ENCODE data around the gene DPH7. TPM values are rescaled to one million over a fixed set of nuclear protein-coding genes. Genes with fewer than 3 reads are reported as not detected.

DPH7 gene
- total and polyA plus RNA-seq, 2 experiments from 2014 or later: 28.3 to 36.9 TPM

GRCh38 chr9:137575364-137575715 lies 3.4 kb downstream of the DPH7 start:
- no peak overlapping the region for H3K27ac ChIP-seq
- peaks cover 35% of the 10 kb centered on the region for H3K79me2 ChIP-seq
- DNase-seq (ENCODE audit: low spot score): no peak
- TF ChIP-seq EZH2phosphoT487 (IDR thresholded peaks at IDR 0.05; ENCODE audit: low read depth, severe bottlenecking, unreplicated experiment) (no peak), EZH2 (IDR thresholded peaks at IDR 0.05; ENCODE audit: borderline replicate concordance) (no peak), CTCF (IDR thresholded peaks at IDR 0.05; ENCODE audit: poor library complexity) (no peak)
- no peaks in the 10 kb centered on the region for H3K36me3 ChIP-seq (replicated peaks; ENCODE audit: insufficient read depth, low read depth)
- H4K20me1 ChIP-seq (ENCODE audit: insufficient read depth, poor library complexity, severe bottlenecking): no peaks in the 10 kb centered on the region
- no peaks in the 10 kb centered on the region for H3K9me3 ChIP-seq (ENCODE audit: low read depth)
- H3K4me2 ChIP-seq: no peak overlapping the region
- H2AFZ ChIP-seq: no peak overlapping the region
- no peak overlapping the region for H3K4me3 ChIP-seq
- H3K4me1 ChIP-seq (ENCODE audit: insufficient read depth): peaks cover 15% of the 10 kb centered on the region
- no peaks in the 10 kb centered on the region for H3K27me3 ChIP-seq
- WGBS (ENCODE audit: low lambda C conversion rate, missing lambda C conversion rate): 92% methylated on average over 9 of the region's 9 CpGs
- H3K9me2 ChIP-seq (replicated peaks; ENCODE audit: insufficient read depth): no peaks in the 10 kb centered on the region

GRCh38 chr9:137574192-137574591 lies 4.5 kb downstream of the DPH7 start:
- 96% methylated on average over 10 of the region's 10 CpGs for WGBS (ENCODE audit: low lambda C conversion rate, missing lambda C conversion rate)
- Histone ChIP-seq H3K27me3 (no peaks in the 10 kb centered on the region), H3K27ac (no peak overlapping the region), H3K4me3 (no peak overlapping the region), H3K36me3 (replicated peaks; ENCODE audit: insufficient read depth, low read depth) (no peaks in the 10 kb centered on the region), H2AFZ (no peak overlapping the region), H3K4me1 (ENCODE audit: insufficient read depth) (peaks cover 13% of the 10 kb centered on the region), H3K4me2 (no peak overlapping the region), H3K9me3 (ENCODE audit: low read depth) (no peaks in the 10 kb centered on the region), H4K20me1 (ENCODE audit: insufficient read depth, poor library complexity, severe bottlenecking) (no peaks in the 10 kb centered on the region), H3K9me2 (replicated peaks; ENCODE audit: insufficient read depth) (no peaks in the 10 kb centered on the region), H3K79me2 (peaks cover 35% of the 10 kb centered on the region)
- TF ChIP-seq CTCF (IDR thresholded peaks at IDR 0.05; ENCODE audit: poor library complexity) (no peak), EZH2 (IDR thresholded peaks at IDR 0.05; ENCODE audit: borderline replicate concordance) (no peak), EZH2phosphoT487 (IDR thresholded peaks at IDR 0.05; ENCODE audit: low read depth, severe bottlenecking, unreplicated experiment) (no peak)
- no peak for DNase-seq (ENCODE audit: low spot score)

GRCh38 chr9:137570566-137570965 lies 8.2 kb downstream of the DPH7 start:
- Histone ChIP-seq H3K4me1 (ENCODE audit: insufficient read depth) (no peaks in the 10 kb centered on the region), H3K36me3 (replicated peaks; ENCODE audit: insufficient read depth, low read depth) (no peaks in the 10 kb centered on the region), H3K27me3 (no peaks in the 10 kb centered on the region), H3K4me3 (no peak overlapping the region), H2AFZ (no peak overlapping the region), H3K9me2 (replicated peaks; ENCODE audit: insufficient read depth) (no peaks in the 10 kb centered on the region), H3K4me2 (no peak overlapping the region), H3K79me2 (peaks cover 9% of the 10 kb centered on the region), H3K9me3 (ENCODE audit: low read depth) (no peaks in the 10 kb centered on the region), H3K27ac (no peak overlapping the region), H4K20me1 (ENCODE audit: insufficient read depth, poor library complexity, severe bottlenecking) (no peaks in the 10 kb centered on the region)
- no peak for DNase-seq (ENCODE audit: low spot score)
- no peak for TF ChIP-seq EZH2phosphoT487 (IDR thresholded peaks at IDR 0.05; ENCODE audit: low read depth, severe bottlenecking, unreplicated experiment)
- no peak for TF ChIP-seq CTCF (IDR thresholded peaks at IDR 0.05; ENCODE audit: poor library complexity)
- no peak for TF ChIP-seq EZH2 (IDR thresholded peaks at IDR 0.05; ENCODE audit: borderline replicate concordance)
- 97% methylated on average over 3 of the region's 3 CpGs for WGBS (ENCODE audit: low lambda C conversion rate, missing lambda C conversion rate)

Data from hepatocyte (in vitro differentiated cells).